Measurements from ENCODE around the gene CSRP3. TPM values are rescaled to one million over a fixed set of nuclear protein-coding genes. Genes with fewer than 3 reads are reported as not detected.

Gene CSRP3
- polyA plus RNA-seq, 2 donors, result 0.11 to 0.37 TPM

DNA sequence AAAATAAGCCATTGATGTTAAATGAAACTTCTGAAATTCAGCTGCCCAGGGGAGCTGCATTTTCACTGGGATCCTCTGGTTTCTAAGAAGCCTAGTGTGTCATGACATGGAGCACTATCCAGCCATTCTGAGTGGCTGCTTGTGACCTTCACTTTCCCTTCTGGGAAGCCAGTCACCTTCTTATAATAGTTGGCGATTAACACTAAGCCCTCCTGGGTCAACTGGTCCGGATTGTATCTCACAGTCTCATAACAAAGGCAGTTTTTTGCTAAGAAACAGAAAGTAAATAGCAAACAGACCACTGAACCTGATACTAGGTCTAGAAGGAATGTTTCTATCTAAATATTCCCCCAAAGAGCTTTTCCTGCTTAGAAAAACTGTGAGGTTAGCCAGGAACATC is 7.9 kb downstream of the CSRP3 start:
- H3K27ac ChIP-seq (ENCODE audit: low read depth in 2 of 2, low read length in 1 of 2), result no peak overlapping the region
- 76 to 79% methylated on average over 2 of the region's 2 CpGs for WGBS, 2 donors

DNA sequence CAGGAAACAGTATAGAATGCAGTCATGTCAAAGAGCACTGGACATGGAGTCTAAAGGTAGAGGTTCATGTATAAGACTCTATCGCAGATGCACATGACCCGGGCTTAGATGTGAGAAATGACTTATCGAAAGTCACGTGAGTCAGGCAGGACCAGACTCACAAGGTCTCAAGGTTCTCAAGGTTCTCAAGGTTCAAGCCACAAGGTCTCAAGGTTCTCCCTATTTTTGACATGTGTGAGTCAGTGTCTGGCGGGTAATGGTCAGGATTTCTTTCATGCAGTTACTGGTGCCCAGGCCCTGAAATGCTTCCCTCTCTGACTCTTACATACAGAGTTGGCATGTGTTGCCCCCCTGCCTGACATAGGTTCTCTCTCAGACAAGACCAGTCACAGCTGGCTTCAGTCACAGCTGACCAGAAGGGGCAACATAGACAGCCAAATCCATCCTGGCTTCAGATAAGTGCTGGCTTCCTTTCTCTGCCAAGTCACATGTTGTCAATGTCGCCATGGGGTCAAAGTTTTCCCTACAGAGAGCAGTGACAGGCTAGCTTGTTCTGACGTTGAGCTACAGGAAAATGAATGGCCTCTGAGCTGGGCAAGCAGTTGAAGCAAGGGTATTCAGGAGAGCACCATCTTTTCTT is 10.1 kb downstream of the CSRP3 start:
- H3K27me3 ChIP-seq (ENCODE audit: control insufficient read depth in 1 of 2, insufficient read depth in 2 of 2, low read length in 2 of 2), result no peaks in the 10 kb centered on the region
- H3K4me1 ChIP-seq (ENCODE audit: control insufficient read depth in 2 of 2, insufficient read depth in 2 of 2, low read length in 1 of 2), result no peaks in the 10 kb centered on the region
- no peaks in the 10 kb centered on the region for H3K36me3 ChIP-seq (ENCODE audit: control insufficient read depth in 2 of 2, insufficient read depth in 2 of 2, low read length in 1 of 2)
- H3K9me3 ChIP-seq (ENCODE audit: control insufficient read depth in 2 of 2, insufficient read depth in 1 of 2, low read depth in 1 of 2, low read length in 1 of 2), result no peaks in the 10 kb centered on the region
- 73 to 83% methylated on average over 7 of the region's 7 CpGs for WGBS, 2 donors
- no peak overlapping the region for H3K4me3 ChIP-seq (ENCODE audit: low read depth in 1 of 2, low read length in 2 of 2)
- no peak overlapping the region for H3K27ac ChIP-seq (ENCODE audit: low read depth in 2 of 2, low read length in 1 of 2)

More for the DNA sequence above, 7.9 kb downstream of the CSRP3 start:
- no peaks in the 10 kb centered on the region for H3K27me3 ChIP-seq (ENCODE audit: control insufficient read depth in 1 of 2, insufficient read depth in 2 of 2, low read length in 2 of 2)
- H3K4me3 ChIP-seq (ENCODE audit: low read depth in 1 of 2, low read length in 2 of 2), result no peak overlapping the region
- H3K9me3 ChIP-seq (ENCODE audit: control insufficient read depth in 2 of 2, insufficient read depth in 1 of 2, low read depth in 1 of 2, low read length in 1 of 2), result no peaks in the 10 kb centered on the region
- no peaks in the 10 kb centered on the region for H3K4me1 ChIP-seq (ENCODE audit: control insufficient read depth in 2 of 2, insufficient read depth in 2 of 2, low read length in 1 of 2)
- no peaks in the 10 kb centered on the region for H3K36me3 ChIP-seq (ENCODE audit: control insufficient read depth in 2 of 2, insufficient read depth in 2 of 2, low read length in 1 of 2)

DNA sequence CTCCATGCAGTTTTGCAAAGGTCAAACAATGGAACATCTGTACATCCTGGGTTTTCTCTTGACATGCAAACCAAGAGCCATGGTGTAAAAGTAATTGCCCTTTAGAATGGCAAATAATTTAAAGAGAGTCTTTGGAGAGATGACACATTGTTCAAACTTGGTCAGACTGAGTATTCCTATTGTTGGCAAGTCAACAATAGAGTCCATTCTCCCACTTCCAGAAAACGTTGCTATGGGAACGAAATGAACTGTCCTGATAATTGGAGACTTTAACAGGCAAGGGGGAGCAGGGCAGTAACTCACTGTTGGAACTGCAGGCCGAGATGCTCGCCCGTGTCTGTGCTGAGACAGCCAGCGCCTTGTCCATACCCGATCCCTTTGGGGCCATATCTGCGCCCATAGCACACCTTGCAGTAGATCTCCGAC is 13.9 kb downstream of the CSRP3 start:
- Histone ChIP-seq H3K27ac (ENCODE audit: low read depth in 2 of 2, low read length in 1 of 2) (no peak overlapping the region), H3K9me3 (ENCODE audit: control insufficient read depth in 2 of 2, insufficient read depth in 1 of 2, low read depth in 1 of 2, low read length in 1 of 2) (no peaks in the 10 kb centered on the region), H3K36me3 (ENCODE audit: control insufficient read depth in 2 of 2, insufficient read depth in 2 of 2, low read length in 1 of 2) (no peaks in the 10 kb centered on the region), H3K4me1 (ENCODE audit: control insufficient read depth in 2 of 2, insufficient read depth in 2 of 2, low read length in 1 of 2) (no peaks in the 10 kb centered on the region), H3K4me3 (ENCODE audit: low read depth in 1 of 2, low read length in 2 of 2) (no peak overlapping the region), H3K27me3 (ENCODE audit: control insufficient read depth in 1 of 2, insufficient read depth in 2 of 2, low read length in 2 of 2) (no peaks in the 10 kb centered on the region)
- WGBS, 2 donors, result 93 to 96% methylated on average over 9 of the region's 9 CpGs

GRCh38 chr11:19187114-19187832 is 14.5 kb downstream of the CSRP3 start:
- Histone ChIP-seq H3K36me3 (ENCODE audit: control insufficient read depth in 2 of 2, insufficient read depth in 2 of 2, low read length in 1 of 2) (no peaks in the 10 kb centered on the region), H3K27me3 (ENCODE audit: control insufficient read depth in 1 of 2, insufficient read depth in 2 of 2, low read length in 2 of 2) (no peaks in the 10 kb centered on the region), H3K4me1 (ENCODE audit: control insufficient read depth in 2 of 2, insufficient read depth in 2 of 2, low read length in 1 of 2) (no peaks in the 10 kb centered on the region), H3K9me3 (ENCODE audit: control insufficient read depth in 2 of 2, insufficient read depth in 1 of 2, low read depth in 1 of 2, low read length in 1 of 2) (no peaks in the 10 kb centered on the region), H3K27ac (ENCODE audit: low read depth in 2 of 2, low read length in 1 of 2) (no peak overlapping the region), H3K4me3 (ENCODE audit: low read depth in 1 of 2, low read length in 2 of 2) (no peak overlapping the region)
- 68 to 73% methylated on average over 5 of the region's 5 CpGs for WGBS, 2 donors

DNA sequence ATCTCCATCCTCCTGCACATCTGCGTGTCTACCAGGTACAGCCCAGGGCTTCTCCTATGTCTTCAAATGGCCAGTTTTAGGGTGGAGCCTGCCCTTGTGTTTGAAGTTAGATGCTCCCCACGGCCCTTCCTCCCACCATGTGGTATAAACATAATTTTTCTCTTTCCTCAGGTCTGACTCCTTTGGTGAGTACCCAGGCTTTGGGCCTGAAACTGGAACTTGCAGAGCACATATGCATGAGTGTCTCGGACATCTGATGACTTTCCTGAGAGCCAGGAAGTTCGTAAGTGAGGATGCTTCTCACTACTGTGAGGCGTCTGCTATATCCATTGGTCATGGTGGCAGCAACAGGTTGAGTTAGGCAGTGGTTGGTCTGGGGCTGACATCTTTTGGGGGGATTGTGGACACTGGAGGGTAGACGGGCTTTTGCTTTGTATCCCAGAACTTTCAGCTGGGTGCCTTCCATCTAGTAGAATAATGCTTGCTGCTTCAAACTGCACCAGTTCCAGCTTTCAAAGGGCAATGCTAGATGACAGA is 16.2 kb downstream of the CSRP3 start:
- 70 to 74% methylated on average over 6 of the region's 6 CpGs for WGBS, 2 donors
- H3K36me3 ChIP-seq (ENCODE audit: control insufficient read depth in 2 of 2, insufficient read depth in 2 of 2, low read length in 1 of 2), result no peaks in the 10 kb centered on the region
- no peak overlapping the region for H3K4me3 ChIP-seq (ENCODE audit: low read depth in 1 of 2, low read length in 2 of 2)
- no peak overlapping the region for H3K27ac ChIP-seq (ENCODE audit: low read depth in 2 of 2, low read length in 1 of 2)
- no peaks in the 10 kb centered on the region for H3K27me3 ChIP-seq (ENCODE audit: control insufficient read depth in 1 of 2, insufficient read depth in 2 of 2, low read length in 2 of 2)
- H3K4me1 ChIP-seq (ENCODE audit: control insufficient read depth in 2 of 2, insufficient read depth in 2 of 2, low read length in 1 of 2), result no peaks in the 10 kb centered on the region
- H3K9me3 ChIP-seq (ENCODE audit: control insufficient read depth in 2 of 2, insufficient read depth in 1 of 2, low read depth in 1 of 2, low read length in 1 of 2), result no peaks in the 10 kb centered on the region

DNA sequence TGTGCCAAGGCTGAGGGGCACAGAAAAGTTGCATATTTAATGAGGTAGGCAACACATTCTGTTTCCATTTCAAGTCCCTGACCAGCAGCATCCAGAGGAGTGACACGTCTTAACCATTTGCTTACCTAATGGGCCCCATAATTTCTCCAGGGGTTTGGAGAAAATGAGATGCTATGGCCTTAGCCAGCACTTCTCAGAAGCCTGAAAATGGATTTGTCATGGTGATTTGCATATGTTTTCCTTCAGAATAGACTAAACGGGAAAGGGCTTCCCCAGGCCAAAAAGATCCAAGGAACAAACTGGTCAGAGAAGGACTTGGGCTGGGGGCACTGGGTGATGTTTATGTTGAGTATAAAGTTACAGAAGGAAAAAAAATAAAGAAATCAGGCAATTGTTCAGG is 16.7 kb downstream of the CSRP3 start:
- no peaks in the 10 kb centered on the region for H3K4me1 ChIP-seq (ENCODE audit: control insufficient read depth in 2 of 2, insufficient read depth in 2 of 2, low read length in 1 of 2)
- no peak overlapping the region for H3K4me3 ChIP-seq (ENCODE audit: low read depth in 1 of 2, low read length in 2 of 2)
- WGBS, 2 donors, result 72 to 80% methylated on average over 2 of the region's 2 CpGs
- H3K27ac ChIP-seq (ENCODE audit: low read depth in 2 of 2, low read length in 1 of 2), result no peak overlapping the region
- peaks cover 0 to 1% of the 10 kb centered on the region in 2 donors for H3K36me3 ChIP-seq (ENCODE audit: control insufficient read depth in 2 of 2, insufficient read depth in 2 of 2, low read length in 1 of 2)
- H3K9me3 ChIP-seq (ENCODE audit: control insufficient read depth in 2 of 2, insufficient read depth in 1 of 2, low read depth in 1 of 2, low read length in 1 of 2), result no peaks in the 10 kb centered on the region
- H3K27me3 ChIP-seq (ENCODE audit: control insufficient read depth in 1 of 2, insufficient read depth in 2 of 2, low read length in 2 of 2), result no peaks in the 10 kb centered on the region

- Histone ChIP-seq H3K9me3 (ENCODE audit: control insufficient read depth in 2 of 2, insufficient read depth in 1 of 2, low read depth in 1 of 2, low read length in 1 of 2) (no peaks in the 10 kb centered on the region), H3K36me3 (ENCODE audit: control insufficient read depth in 2 of 2, insufficient read depth in 2 of 2, low read length in 1 of 2) (peaks cover 0 to 3% of the 10 kb centered on the region in 2 donors), H3K27me3 (ENCODE audit: control insufficient read depth in 1 of 2, insufficient read depth in 2 of 2, low read length in 2 of 2) (no peaks in the 10 kb centered on the region), H3K4me1 (ENCODE audit: control insufficient read depth in 2 of 2, insufficient read depth in 2 of 2, low read length in 1 of 2) (no peaks in the 10 kb centered on the region), H3K4me3 (ENCODE audit: low read depth in 1 of 2, low read length in 2 of 2) (no peak overlapping the region), H3K27ac (ENCODE audit: low read depth in 2 of 2, low read length in 1 of 2) (no peak overlapping the region)
- WGBS, 2 donors, result 81 to 85% methylated on average over 7 of the region's 7 CpGs
These were observed 18.1 kb downstream of the CSRP3 start for GRCh38 chr11:19183646-19184045.

GRCh38 chr11:19181531-19182261 is 20.1 kb downstream of the CSRP3 start:
- Histone ChIP-seq H3K27ac (ENCODE audit: low read depth in 2 of 2, low read length in 1 of 2) (no peak overlapping the region), H3K27me3 (ENCODE audit: control insufficient read depth in 1 of 2, insufficient read depth in 2 of 2, low read length in 2 of 2) (no peaks in the 10 kb centered on the region), H3K36me3 (ENCODE audit: control insufficient read depth in 2 of 2, insufficient read depth in 2 of 2, low read length in 1 of 2) (peaks cover 0 to 6% of the 10 kb centered on the region in 2 donors), H3K4me3 (ENCODE audit: low read depth in 1 of 2, low read length in 2 of 2) (no peak overlapping the region), H3K9me3 (ENCODE audit: control insufficient read depth in 2 of 2, insufficient read depth in 1 of 2, low read depth in 1 of 2, low read length in 1 of 2) (no peaks in the 10 kb centered on the region), H3K4me1 (ENCODE audit: control insufficient read depth in 2 of 2, insufficient read depth in 2 of 2, low read length in 1 of 2) (no peaks in the 10 kb centered on the region)
- 74 to 75% methylated on average over 5 of the region's 5 CpGs for WGBS, 2 donors

DNA sequence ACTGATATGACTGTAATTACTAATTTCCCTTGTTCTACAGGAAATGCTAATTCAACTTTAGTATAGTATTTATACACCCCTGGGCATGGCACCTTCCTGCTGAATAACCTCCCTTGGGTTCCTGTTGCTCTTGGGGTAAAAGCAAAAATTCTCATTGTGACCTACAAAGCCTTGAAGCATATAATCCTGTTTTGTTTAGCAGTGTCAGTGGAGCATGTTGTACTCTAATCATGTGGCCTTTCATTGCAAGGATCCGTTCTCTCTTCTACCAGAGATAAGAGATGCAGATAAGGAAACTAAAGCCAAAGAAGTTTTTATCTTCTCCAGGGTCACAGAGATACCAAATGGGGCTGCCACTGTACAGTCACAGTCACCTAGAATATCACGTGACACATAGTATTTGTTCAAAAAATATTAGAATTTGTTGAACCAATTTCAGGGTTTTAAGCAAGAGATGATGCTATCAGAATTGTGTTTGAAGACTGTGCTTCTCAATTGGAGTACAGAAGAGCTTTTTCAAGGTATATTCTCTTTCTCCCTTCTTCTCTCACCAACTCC is 25.1 kb downstream of the CSRP3 start:
- no peak overlapping the region for H3K27ac ChIP-seq (ENCODE audit: low read depth in 2 of 2, low read length in 1 of 2)
- peaks cover 14 to 15% of the 10 kb centered on the region in 2 donors for H3K36me3 ChIP-seq (ENCODE audit: control insufficient read depth in 2 of 2, insufficient read depth in 2 of 2, low read length in 1 of 2)
- H3K4me3 ChIP-seq (ENCODE audit: low read depth in 1 of 2, low read length in 2 of 2), result no peak overlapping the region
- WGBS, 2 donors, result 76 to 91% methylated on average over 2 of the region's 2 CpGs
- H3K4me1 ChIP-seq (ENCODE audit: control insufficient read depth in 2 of 2, insufficient read depth in 2 of 2, low read length in 1 of 2), result no peaks in the 10 kb centered on the region
- no peaks in the 10 kb centered on the region for H3K27me3 ChIP-seq (ENCODE audit: control insufficient read depth in 1 of 2, insufficient read depth in 2 of 2, low read length in 2 of 2)
- H3K9me3 ChIP-seq (ENCODE audit: control insufficient read depth in 2 of 2, insufficient read depth in 1 of 2, low read depth in 1 of 2, low read length in 1 of 2), result no peaks in the 10 kb centered on the region

All from esophagus (tissue), 2 donors.